ENCODE results near the gene SPSB3. TPM values are rescaled to one million over a fixed set of nuclear protein-coding genes. Genes with fewer than 3 reads are reported as not detected.
A peak's percentile ranks its signal among the peaks of the same experiment; 100 is the strongest.

Gene SPSB3
- total RNA-seq, 1 donor from 2014 or later = 30.8 TPM

- no peaks in the 10 kb centered on the region for H3K9me3 Mint-ChIP-seq (ENCODE audit: low read depth)
- no peak overlapping the region for H3K27ac Mint-ChIP-seq (ENCODE audit: unreplicated experiment)
- no peaks in the 10 kb centered on the region for H3K4me1 Mint-ChIP-seq (ENCODE audit: low read depth)
- H3K27me3 Mint-ChIP-seq (ENCODE audit: low read depth) = no peaks in the 10 kb centered on the region
- no peak overlapping the region for H3K4me3 Mint-ChIP-seq (ENCODE audit: unreplicated experiment)
- no peak for TF ChIP-seq CTCF (IDR thresholded peaks at IDR 0.05)
- no peak for DNase-seq (ENCODE audit: low spot score)
- H3K36me3 Mint-ChIP-seq (ENCODE audit: low read depth) = peaks cover 13% of the 10 kb centered on the region
These were observed 22.9 kb downstream of the SPSB3 start for GRCh38 chr16:1759511-1759910.

- Mint-ChIP-seq H3K9me3 (ENCODE audit: low read depth) (no peaks in the 10 kb centered on the region), H3K27me3 (ENCODE audit: low read depth) (no peaks in the 10 kb centered on the region), H3K4me3 (ENCODE audit: unreplicated experiment) (no peak overlapping the region), H3K27ac (ENCODE audit: unreplicated experiment) (no peak overlapping the region), H3K4me1 (ENCODE audit: low read depth) (no peaks in the 10 kb centered on the region), H3K36me3 (ENCODE audit: low read depth) (peaks cover 13% of the 10 kb centered on the region)
- no peak for DNase-seq (ENCODE audit: low spot score)
- TF ChIP-seq CTCF (IDR thresholded peaks at IDR 0.05) = no peak
These were observed 23.4 kb downstream of the SPSB3 start for GRCh38 chr16:1758923-1759322.

- H3K27ac Mint-ChIP-seq (ENCODE audit: unreplicated experiment) = no peak overlapping the region
- H3K9me3 Mint-ChIP-seq (ENCODE audit: low read depth) = no peaks in the 10 kb centered on the region
- TF ChIP-seq CTCF (IDR thresholded peaks at IDR 0.05) = no peak
- H3K4me1 Mint-ChIP-seq (ENCODE audit: low read depth) = no peaks in the 10 kb centered on the region
- DNase-seq (ENCODE audit: low spot score) = no peak
- peaks cover 14% of the 10 kb centered on the region for H3K36me3 Mint-ChIP-seq (ENCODE audit: low read depth)
- H3K27me3 Mint-ChIP-seq (ENCODE audit: low read depth) = no peaks in the 10 kb centered on the region
- no peak overlapping the region for H3K4me3 Mint-ChIP-seq (ENCODE audit: unreplicated experiment)
These were observed 24.5 kb downstream of the SPSB3 start for GRCh38 chr16:1757714-1758461.

GRCh38 chr16:1754204-1754603 lies 28.2 kb downstream of the SPSB3 start:
- Mint-ChIP-seq H3K27me3 (ENCODE audit: low read depth) (no peaks in the 10 kb centered on the region), H3K27ac (ENCODE audit: unreplicated experiment) (no peak overlapping the region), H3K36me3 (ENCODE audit: low read depth) (peaks cover 15% of the 10 kb centered on the region), H3K4me1 (ENCODE audit: low read depth) (no peaks in the 10 kb centered on the region), H3K9me3 (ENCODE audit: low read depth) (no peaks in the 10 kb centered on the region), H3K4me3 (ENCODE audit: unreplicated experiment) (no peak overlapping the region)
- no peak for DNase-seq (ENCODE audit: low spot score)
- no peak for TF ChIP-seq CTCF (IDR thresholded peaks at IDR 0.05)

- Mint-ChIP-seq H3K36me3 (ENCODE audit: low read depth) (peaks cover 19% of the 10 kb centered on the region), H3K27ac (ENCODE audit: unreplicated experiment) (peak overlapping the region; percentile 17), H3K27me3 (ENCODE audit: low read depth) (no peaks in the 10 kb centered on the region), H3K4me1 (ENCODE audit: low read depth) (no peaks in the 10 kb centered on the region), H3K4me3 (ENCODE audit: unreplicated experiment) (no peak overlapping the region), H3K9me3 (ENCODE audit: low read depth) (no peaks in the 10 kb centered on the region)
- DNase-seq (ENCODE audit: low spot score) = no peak
- no peak for TF ChIP-seq CTCF (IDR thresholded peaks at IDR 0.05)
These were observed 29.5 kb downstream of the SPSB3 start for GRCh38 chr16:1752853-1753252.
